HL-60 (cell line): ENCODE data around the gene TSEN2.

Experiments
- CTCF ChIP-seq: IDR thresholded peaks from one replicate; pipeline ENCODE4 v1.5.1; 2011; ENCODE audit warnings: low read length, control low read depth, inconsistent platforms; ENCODE audit not compliant: insufficient read depth
- GABPA ChIP-seq: IDR thresholded peaks from 2 replicates; pipeline ENCODE4 v1.6.1; 2012; ENCODE audit warnings: low read depth
- POLR2AphosphoS5 ChIP-seq: IDR thresholded peaks from 2 replicates; pipeline ENCODE4 v1.6.1; 2012; ENCODE audit warnings: low read depth
- REST ChIP-seq: IDR thresholded peaks from 2 replicates; pipeline ENCODE4 v1.6.1; 2012; ENCODE audit warnings: low read depth; ENCODE audit not compliant: insufficient replicate concordance

GRCh38 chr3:12574661-12575060, 90.4 kb downstream of the TSEN2 start:
- TF ChIP-seq CTCF, result no peak
- no peak for TF ChIP-seq REST
- TF ChIP-seq GABPA, result no peak
- TF ChIP-seq POLR2AphosphoS5, result no peak
